H1 (cell line): ENCODE measurements around the gene OR8B8. TPM values are rescaled to one million over a fixed set of nuclear protein-coding genes. Genes with fewer than 3 reads are reported as not detected.

ENCODE experiments used
- CTCF ChIA-PET: fragments of 300-600 bp; sonication (Branson Sonifier 250); formaldehyde crosslinking; loops from one replicate; lab custom pipeline; 2021; ENCODE audit not compliant: partially characterized antibody; lab: Charles Lee
- POLR2A ChIA-PET: fragments of 300-600 bp; sonication (Branson Sonifier 250); formaldehyde crosslinking; loops from one replicate; lab custom pipeline; 2021; ENCODE audit warnings: inconsistent platforms; ENCODE audit not compliant: partially characterized antibody; lab: Charles Lee
- DNase-seq, 2 experiments: peaks; one replicate each; pipeline versions ENCODE4 v3.0.0 to v3.0.0-alpha.2; 2010 to 2022; ENCODE audit warnings: low spot score in 2 of 2, low read depth in 1 of 2, mixed read lengths in 1 of 2
- FAIRE-seq: peaks from 2 replicates; lab custom pipeline; 2011; peaks lifted over from hg19 to GRCh38; lab: Jason Lieb, UNC
- H2AFZ ChIP-seq: 2 replicates; pipeline ENCODE4 v1.8.1; 2012; ENCODE audit warnings: low read length, inconsistent platforms
- H2AK5ac ChIP-seq: 2 replicates; pipeline ENCODE4 v1.6.1; 2013; ENCODE audit warnings: low read depth, low read length
- H2BK120ac ChIP-seq: replicated peaks from 2 replicates; pipeline ENCODE3; 2013; ENCODE audit warnings: low read depth, low read length, inconsistent platforms
- H2BK12ac ChIP-seq: 2 replicates; pipeline ENCODE4 v1.6.1; 2013; ENCODE audit warnings: low read depth, low read length
- H2BK15ac ChIP-seq: 2 replicates; pipeline ENCODE4 v1.6.1; 2013; ENCODE audit warnings: low read length
- H2BK20ac ChIP-seq: 2 replicates; pipeline ENCODE4 v1.6.1; 2013; ENCODE audit warnings: low read length
- H2BK5ac ChIP-seq: 2 replicates; pipeline ENCODE4 v1.6.1; 2013; ENCODE audit warnings: low read depth, low read length
- H3K14ac ChIP-seq: 2 replicates; pipeline ENCODE4 v1.6.1; 2013; ENCODE audit warnings: inconsistent platforms; ENCODE audit not compliant: insufficient read length
- H3K18ac ChIP-seq: 2 replicates; pipeline ENCODE4 v1.6.1; 2013; ENCODE audit warnings: low read length; ENCODE audit errors: extremely low read depth
- H3K23ac ChIP-seq: 2 replicates; pipeline ENCODE4 v1.6.1; 2013; ENCODE audit warnings: inconsistent platforms; ENCODE audit not compliant: insufficient read length
- H3K23me2 ChIP-seq: 2 replicates; pipeline ENCODE4 v1.6.1; 2013; ENCODE audit warnings: low read depth, low read length
- H3K27ac ChIP-seq: 2 replicates; pipeline ENCODE4 v1.6.1; 2011; ENCODE audit warnings: low read depth, low read length, inconsistent platforms
- H3K27me3 ChIP-seq, 4 experiments: replicated peaks in 1 of 4; 1 replicate in 1 of 4; 2 replicates in 3 of 4; pipeline versions ENCODE4 v1.6.1 to v1.8.1; 2011 to 2013; ENCODE audit warnings: low read length in 3 of 4, mild to moderate bottlenecking in 3 of 4, inconsistent platforms in 2 of 4, mixed read lengths in 2 of 4, moderate library complexity in 1 of 4; ENCODE audit not compliant: control insufficient read depth in 3 of 4, insufficient read depth in 3 of 4; ENCODE audit errors: extremely low read depth in 1 of 4
- H3K36me3 ChIP-seq, 4 experiments: 2 replicates each; pipeline versions ENCODE4 v1.6.1 to v1.8.1; 2011 to 2013; ENCODE audit warnings: mild to moderate bottlenecking in 4 of 4, low read length in 3 of 4, moderate library complexity in 2 of 4, control low read depth in 1 of 4, inconsistent platforms in 1 of 4; ENCODE audit not compliant: insufficient read depth in 4 of 4, control insufficient read depth in 2 of 4
- H3K4ac ChIP-seq: replicated peaks from 2 replicates; pipeline ENCODE3; 2013; ENCODE audit warnings: low read length, low read depth, mixed read lengths, inconsistent platforms; ENCODE audit not compliant: insufficient read length
- H3K4me1 ChIP-seq, 4 experiments: replicated peaks in 1 of 4; 1 replicate in 1 of 4; 2 replicates in 3 of 4; pipeline versions ENCODE4 v1.6.1 to v1.8.1; 2011 to 2013; ENCODE audit warnings: low read length in 3 of 4, inconsistent platforms in 2 of 4, mixed read lengths in 1 of 4; ENCODE audit not compliant: insufficient read depth in 4 of 4, control insufficient read depth in 3 of 4
- H3K4me2 ChIP-seq, 2 experiments: 2 replicates each; pipeline versions ENCODE4 v1.6.1 to v1.8.1; 2011 to 2013; ENCODE audit warnings: low read depth in 2 of 2, low read length in 2 of 2, control low read depth in 1 of 2, inconsistent platforms in 1 of 2, mild to moderate bottlenecking in 1 of 2; ENCODE audit not compliant: insufficient read depth in 1 of 2
- H3K4me3 ChIP-seq, 4 experiments: fragments of 200-600, 300-600 bp in 1 of 4; sonication (generic), shearing (Covaris generic), sonication (Bioruptor Twin) in 1 of 4; 2 replicates each; pipeline versions ENCODE4 v1.5.1 to v1.8.1; 2011 to 2016; ENCODE audit warnings: low read length in 4 of 4, low read depth in 3 of 4, control low read depth in 2 of 4, inconsistent platforms in 2 of 4, mild to moderate bottlenecking in 2 of 4, mixed read lengths in 1 of 4, moderate library complexity in 1 of 4; ENCODE audit not compliant: insufficient read depth in 2 of 4; ENCODE audit errors: extremely low read depth in 1 of 4
- H3K56ac ChIP-seq: replicated peaks from 2 replicates; pipeline ENCODE3; 2013; ENCODE audit warnings: low read depth, mild to moderate bottlenecking, mixed read lengths, low read length, inconsistent platforms; ENCODE audit not compliant: insufficient read length
- H3K79me1 ChIP-seq: 2 replicates; pipeline ENCODE4 v1.6.1; 2013; ENCODE audit warnings: low read depth, low read length, control low read depth
- H3K79me2 ChIP-seq, 2 experiments: 2 replicates each; pipeline versions ENCODE4 v1.6.1 to v1.8.1; 2012 to 2013; ENCODE audit warnings: low read length in 2 of 2, mild to moderate bottlenecking in 2 of 2, inconsistent platforms in 1 of 2; ENCODE audit not compliant: insufficient read depth in 2 of 2, control insufficient read depth in 1 of 2
- H3K9ac ChIP-seq, 4 experiments: replicated peaks in 1 of 4; 1 replicate in 1 of 4; 2 replicates in 3 of 4; pipeline versions ENCODE4 v1.6.1 to v1.8.1; 2011 to 2013; ENCODE audit warnings: low read depth in 3 of 4, low read length in 3 of 4, control low read depth in 2 of 4, mild to moderate bottlenecking in 2 of 4, moderate library complexity in 2 of 4, inconsistent platforms in 1 of 4; ENCODE audit errors: extremely low read depth in 1 of 4
- H3K9me3 ChIP-seq, 2 experiments: 2 replicates each; pipeline versions ENCODE4 v1.6.1 to v1.8.1; 2012 to 2013; ENCODE audit warnings: mild to moderate bottlenecking in 2 of 2, moderate library complexity in 2 of 2, control low read depth in 1 of 2, inconsistent platforms in 1 of 2, low read depth in 1 of 2, low read length in 1 of 2, mixed read lengths in 1 of 2; ENCODE audit not compliant: insufficient read depth in 2 of 2
- H4K20me1 ChIP-seq, 2 experiments: replicated peaks in 1 of 2; 2 replicates each; pipeline versions ENCODE3 to v1.8.1; 2011 to 2013; ENCODE audit warnings: inconsistent platforms in 2 of 2, low read length in 2 of 2, mild to moderate bottlenecking in 1 of 2; ENCODE audit not compliant: insufficient read depth in 2 of 2, control insufficient read depth in 1 of 2
- H4K5ac ChIP-seq: 2 replicates; pipeline ENCODE4 v1.6.1; 2013; ENCODE audit warnings: low read length, low read depth, mixed read lengths, inconsistent platforms; ENCODE audit not compliant: insufficient read length
- H4K8ac ChIP-seq: 2 replicates; pipeline ENCODE4 v1.8.0; 2013; ENCODE audit warnings: mild to moderate bottlenecking, moderate library complexity, low read length, inconsistent platforms; ENCODE audit not compliant: insufficient read depth; ENCODE audit errors: extremely low read depth
- H4K91ac ChIP-seq: replicated peaks from 2 replicates; pipeline ENCODE3; 2013; ENCODE audit warnings: low read length, mixed read lengths, inconsistent platforms; ENCODE audit not compliant: insufficient read length
- BRCA1 ChIP-seq: IDR thresholded peaks from 2 replicates; pipeline ENCODE4 v1.6.1; 2012; ENCODE audit warnings: low read depth, low read length, improper control_type of control experiment
- CTBP2 ChIP-seq: IDR thresholded peaks from 2 replicates; pipeline ENCODE4 v1.7.0; 2011; ENCODE audit warnings: borderline replicate concordance, mild to moderate bottlenecking, moderate library complexity, mixed read lengths, low read length; ENCODE audit not compliant: insufficient read depth, insufficient read length
- HDAC6 ChIP-seq: IDR thresholded peaks from one replicate; pipeline ENCODE4 v1.7.1; 2012; ENCODE audit warnings: low read depth, mild to moderate bottlenecking, inconsistent platforms, low read length, moderate library complexity
- RAD21 ChIP-seq, 2 experiments: IDR thresholded peaks in 1 of 2; conservative IDR thresholded peaks in 1 of 2; 2 replicates each; pipeline ENCODE4 v1.6.1; 2011; ENCODE audit warnings: low read depth in 2 of 2, low read length in 2 of 2, improper control_type of control experiment in 1 of 2, inconsistent platforms in 1 of 2, mild to moderate bottlenecking in 1 of 2, moderate library complexity in 1 of 2
- SAP30 ChIP-seq: fragments of 300-600 bp; sonication (generic); IDR thresholded peaks from 2 replicates; pipeline ENCODE4 v1.7.1; 2012; ENCODE audit warnings: low read length, moderate library complexity, mild to moderate bottlenecking, inconsistent platforms; ENCODE audit not compliant: insufficient read depth, insufficient replicate concordance
- SIN3A ChIP-seq, 2 experiments: IDR thresholded peaks in 1 of 2; conservative IDR thresholded peaks in 1 of 2; 2 replicates each; pipeline ENCODE4 v1.6.1; 2011 to 2012; ENCODE audit warnings: low read length in 2 of 2, improper control_type of control experiment in 1 of 2, low read depth in 1 of 2, mild to moderate bottlenecking in 1 of 2
- SIX5 ChIP-seq: IDR thresholded peaks from 2 replicates; pipeline ENCODE4 v1.6.1; 2011; ENCODE audit warnings: mild to moderate bottlenecking, low read depth, low read length
- WGBS, 2 experiments: shearing (Covaris generic) in 1 of 2; methylation state at CpG; one replicate each; pipeline versions ENCODE4 v1.1.6 to v1.1.7; 2013 to 2015; ENCODE audit warnings: low lambda C conversion rate in 2 of 2, mixed read lengths in 2 of 2, inconsistent platforms in 1 of 2, low coverage in 1 of 2, missing lambda C conversion rate in 1 of 2; ENCODE audit not compliant: insufficient replicate concordance in 2 of 2, insufficient coverage in 1 of 2, insufficient read length in 1 of 2; ENCODE audit errors: extremely low coverage in 1 of 2, missing lambda C conversion rate in 1 of 2; 5-methylcytosine and 5-hydroxymethylcytosine counted together
- polyA plus RNA-seq, 7 experiments: library from polyadenylated mRNA; depleted of rRNA in 3 of 7; stranded (reverse) in 5 of 7; unstranded in 2 of 7; fragments of >200 nt in 5 of 7; fragments of 200-250 nt in 2 of 7; gene quantifications; 1 replicate in 5 of 7; 2 replicates in 1 of 7; 4 replicates in 1 of 7; pipeline versions ENCODE4 v1.2.1 to v1.2.3, GENCODE V29; 2011 to 2013; ENCODE audit warnings: missing spikeins in 2 of 7, mixed read lengths in 2 of 7
- total RNA-seq: library from RNA; stranded (reverse); fragmentation: NEBNext Ultra II Directional; extraction: Animal tissue kit (Norgen Biotek cat#: 25700); gene quantifications from 2 replicates; pipeline ENCODE4 v1.2.1, GENCODE V29; 2021
- TF ChIP-seq, protein P1 (sequence below): IDR thresholded peaks from 2 replicates; pipeline ENCODE4 v1.6.1; 2011; ENCODE audit warnings: low read depth, mild to moderate bottlenecking, low read length; ENCODE audit not compliant: insufficient read depth

OR8B8 gene
- total and polyA plus RNA-seq, 2 of the 8 experiments (the other 6 are each of a cell fraction or from before 2014, with no cell fraction given) = not detected

- FAIRE-seq (no peak), DNase-seq (no peak)
- Histone ChIP-seq H3K56ac (no peak overlapping the region), H3K4me2 (no peak overlapping the region), H2BK20ac (no peak overlapping the region), H2BK120ac (no peak overlapping the region), H3K9me3 (peaks cover 0 to 2% of the 10 kb centered on the region in 2 experiments; a peak in 1 of 4 replicates), H4K91ac (no peak overlapping the region), H3K79me1 (no peaks in the 10 kb centered on the region), H3K4ac (no peak overlapping the region), H3K9ac (no peak overlapping the region), H2BK12ac (no peak overlapping the region)
- POLR2A ChIA-PET = interaction anchor here (1.4 kb wide), 1 partner anchor 18 kb away, joined by 5 read pairs; no protein-coding TSS in a partner anchor
- TF ChIP-seq, protein P1, sequence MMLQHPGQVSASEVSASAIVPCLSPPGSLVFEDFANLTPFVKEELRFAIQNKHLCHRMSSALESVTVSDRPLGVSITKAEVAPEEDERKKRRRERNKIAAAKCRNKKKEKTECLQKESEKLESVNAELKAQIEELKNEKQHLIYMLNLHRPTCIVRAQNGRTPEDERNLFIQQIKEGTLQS = no peak
- TF ChIP-seq RAD21 (IDR thresholded peaks at IDR 0.05 in 1 of 2, conservative IDR thresholded peaks at IDR 0.05 in 1 of 2; ENCODE audit: low read depth in 2 of 2, low read length in 2 of 2) (peak in 1 of 2 experiments; percentile 1; a peak in 1 of 4 replicates), SIN3A (conservative IDR thresholded peaks at IDR 0.05 in 1 of 2, IDR thresholded peaks at IDR 0.05 in 1 of 2; ENCODE audit: low read depth in 1 of 2, low read length in 2 of 2) (no peak), SIX5 (no peak), HDAC6 (no peak), BRCA1 (no peak), SAP30 (no peak), CTBP2 (no peak)
- TF ChIP-seq, all 59 proteins: peak for 1
- H4K8ac ChIP-seq = no peak overlapping the region
- H3K23me2 ChIP-seq = no peaks in the 10 kb centered on the region
- CTCF ChIA-PET = interaction anchor here (0.8 kb wide), 1 partner anchor 73 kb away, joined by 3 read pairs; no protein-coding TSS in a partner anchor
- WGBS, 2 experiments = 84% methylated on average over 5 of the region's 5 CpGs; no CpG with 5 or more reads in 1 of the 2 experiments
- no peak overlapping the region for H2BK15ac ChIP-seq
- H2AFZ ChIP-seq = no peak overlapping the region
- H3K27me3 ChIP-seq = no peaks in the 10 kb centered on the region
- H2BK5ac ChIP-seq = no peak overlapping the region
- H4K20me1 ChIP-seq = no peaks in the 10 kb centered on the region
- H3K27ac ChIP-seq = no peak overlapping the region
- no peak overlapping the region for H3K4me3 ChIP-seq
- no peaks in the 10 kb centered on the region for H3K4me1 ChIP-seq
- no peak overlapping the region for H3K23ac ChIP-seq
- H3K18ac ChIP-seq = no peak overlapping the region
- H4K5ac ChIP-seq = no peak overlapping the region
- no peak overlapping the region for H2AK5ac ChIP-seq
- no peak overlapping the region for H3K14ac ChIP-seq
- no peaks in the 10 kb centered on the region for H3K79me2 ChIP-seq
- H3K36me3 ChIP-seq = no peaks in the 10 kb centered on the region
Observed at GRCh38 chr11:124463990-124464389, 18.5 kb upstream of the OR8B8 start.
